Thoracic aorta (tissue), 2 donors: ENCODE measurements around the gene PCSK1. TPM values are rescaled to one million over a fixed set of nuclear protein-coding genes. Genes with fewer than 3 reads are reported as not detected.

ENCODE experiments used
- ATAC-seq: fragments of 150-250 bp; one replicate; pipeline ENCODE4 v1.8.0; 2017; ENCODE audit warnings: low read depth; ENCODE audit not compliant: insufficient number of reproducible peaks, low FRiP score
- DNase-seq: peaks from one replicate; pipeline ENCODE4 v3.0.0-alpha.2; 2020; ENCODE audit warnings: low spot score
- H3K27ac ChIP-seq, 2 donors: fragments of 200-600 bp; sonication (generic); 1 replicate in 1 of 2; 2 replicates in 1 of 2; pipeline ENCODE4 v1.5.1; 2016; ENCODE audit warnings: mild to moderate bottlenecking in 2 of 2, moderate library complexity in 2 of 2
- H3K27me3 ChIP-seq: fragments of 200-600 bp; sonication (generic); replicated peaks from 2 replicates; pipeline ENCODE4 v1.6.0; 2016; ENCODE audit warnings: mild to moderate bottlenecking; ENCODE audit not compliant: insufficient read depth
- H3K36me3 ChIP-seq: fragments of 200-600 bp; sonication (generic); one replicate; pipeline ENCODE4 v1.5.1; 2016
- H3K4me1 ChIP-seq, 2 donors: fragments of 200-600 bp; sonication (generic); 1 replicate in 1 of 2; 2 replicates in 1 of 2; pipeline versions ENCODE4 v1.5.1 to v1.6.0; 2016; ENCODE audit warnings: low read depth in 2 of 2, mild to moderate bottlenecking in 1 of 2; ENCODE audit not compliant: control insufficient read depth in 1 of 2
- H3K4me3 ChIP-seq: fragments of 200-600 bp; sonication (generic); 2 replicates; pipeline ENCODE4 v1.5.1; 2016; ENCODE audit warnings: mild to moderate bottlenecking
- H3K9me3 ChIP-seq: fragments of 200-600 bp; sonication (generic); 2 replicates; pipeline ENCODE4 v1.5.1; 2016
- total RNA-seq, 2 donors: library from RNA; depleted of rRNA; stranded (reverse); fragments of >200 nt; gene quantifications; one replicate each; pipeline versions ENCODE4 v1.1.0 to v1.2.3, GENCODE V29; 2016
- TF ChIP-seq, protein P1 (sequence below): fragments of 200-600 bp; sonication (generic); IDR thresholded peaks from one replicate; pipeline ENCODE4 v1.5.1; 2019; ENCODE audit warnings: antibody characterized with exemption

PCSK1 gene
- total RNA-seq, 2 donors from 2014 or later, result 0.14 to 3.2 TPM

DNA sequence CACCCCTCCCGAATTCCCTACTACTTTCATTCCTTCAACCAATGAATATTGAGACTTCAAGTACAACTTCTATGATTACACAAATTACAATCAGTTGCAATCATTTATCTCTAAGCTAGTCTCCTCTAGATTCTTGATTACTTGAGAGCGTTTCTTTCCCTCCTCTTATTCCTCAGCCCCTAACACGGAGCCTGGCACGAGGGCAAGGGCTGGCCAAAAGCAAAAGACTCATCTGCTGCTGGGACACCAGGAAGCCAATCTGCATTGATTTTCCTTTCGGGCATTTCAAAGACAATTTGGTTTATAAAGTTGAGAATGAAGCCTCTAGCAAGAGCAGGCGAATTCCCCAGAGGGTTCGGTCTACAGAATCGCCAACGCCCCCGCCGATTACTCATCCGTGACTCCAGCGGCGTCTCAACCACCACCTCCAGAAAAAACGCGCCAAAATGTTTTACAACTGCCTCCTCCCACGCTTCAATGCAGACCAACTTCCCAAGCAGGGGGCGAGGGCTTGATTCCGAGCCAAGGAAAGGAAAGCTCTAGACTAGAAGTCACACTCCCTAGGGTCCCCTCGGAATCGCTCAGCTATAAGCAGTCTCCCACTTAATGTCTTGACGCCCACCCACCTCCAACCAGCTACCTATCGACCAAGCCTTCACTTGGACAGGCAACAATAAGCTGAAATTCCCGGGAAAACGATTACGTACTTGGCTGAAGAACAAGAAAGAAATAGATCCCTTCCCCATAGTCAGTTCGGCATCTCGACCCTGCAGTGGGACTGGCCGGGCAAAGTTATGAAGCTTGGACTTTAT, 1.5 kb downstream of the PCSK1 start:
- H3K4me3 ChIP-seq, result peak overlapping the region; percentile 56
- no peaks in the 10 kb centered on the region for H3K9me3 ChIP-seq
- H3K27me3 ChIP-seq, result peaks cover 11% of the 10 kb centered on the region
- H3K4me1 ChIP-seq, result peaks cover 13 to 31% of the 10 kb centered on the region in 2 donors
- no peak for ATAC-seq
- H3K36me3 ChIP-seq, result no peaks in the 10 kb centered on the region
- peak; percentile 20 for DNase-seq
- TF ChIP-seq, protein P1, sequence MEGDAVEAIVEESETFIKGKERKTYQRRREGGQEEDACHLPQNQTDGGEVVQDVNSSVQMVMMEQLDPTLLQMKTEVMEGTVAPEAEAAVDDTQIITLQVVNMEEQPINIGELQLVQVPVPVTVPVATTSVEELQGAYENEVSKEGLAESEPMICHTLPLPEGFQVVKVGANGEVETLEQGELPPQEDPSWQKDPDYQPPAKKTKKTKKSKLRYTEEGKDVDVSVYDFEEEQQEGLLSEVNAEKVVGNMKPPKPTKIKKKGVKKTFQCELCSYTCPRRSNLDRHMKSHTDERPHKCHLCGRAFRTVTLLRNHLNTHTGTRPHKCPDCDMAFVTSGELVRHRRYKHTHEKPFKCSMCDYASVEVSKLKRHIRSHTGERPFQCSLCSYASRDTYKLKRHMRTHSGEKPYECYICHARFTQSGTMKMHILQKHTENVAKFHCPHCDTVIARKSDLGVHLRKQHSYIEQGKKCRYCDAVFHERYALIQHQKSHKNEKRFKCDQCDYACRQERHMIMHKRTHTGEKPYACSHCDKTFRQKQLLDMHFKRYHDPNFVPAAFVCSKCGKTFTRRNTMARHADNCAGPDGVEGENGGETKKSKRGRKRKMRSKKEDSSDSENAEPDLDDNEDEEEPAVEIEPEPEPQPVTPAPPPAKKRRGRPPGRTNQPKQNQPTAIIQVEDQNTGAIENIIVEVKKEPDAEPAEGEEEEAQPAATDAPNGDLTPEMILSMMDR, result no peak
- no peak overlapping the region for H3K27ac ChIP-seq

DNA sequence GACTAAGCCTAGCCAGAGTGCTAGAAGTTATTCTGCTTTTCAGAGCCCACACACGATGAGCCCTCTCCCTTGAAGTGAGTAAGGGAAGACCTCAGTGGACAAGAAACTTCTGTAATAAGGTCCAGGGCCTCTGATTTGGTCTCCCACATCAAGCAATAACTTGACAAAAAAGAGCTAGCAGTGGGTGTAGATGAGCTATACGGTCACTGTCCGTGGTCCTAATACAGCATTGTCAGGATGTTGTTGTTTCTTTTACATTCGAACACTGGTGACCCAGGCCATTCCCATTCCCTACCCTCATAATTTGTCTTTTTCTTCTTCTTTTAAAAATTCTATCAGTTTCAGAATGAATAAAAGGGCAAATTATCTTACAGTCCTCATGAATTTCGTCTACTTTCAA, 5.2 kb downstream of the PCSK1 start:
- Histone ChIP-seq H3K27me3 (no peaks in the 10 kb centered on the region), H3K4me3 (no peak overlapping the region), H3K4me1 (peaks cover 9 to 20% of the 10 kb centered on the region in 2 donors), H3K36me3 (no peaks in the 10 kb centered on the region), H3K9me3 (no peaks in the 10 kb centered on the region), H3K27ac (no peak overlapping the region)
- no peak for ATAC-seq
- DNase-seq, result no peak
- TF ChIP-seq, protein P1, result no peak

DNA sequence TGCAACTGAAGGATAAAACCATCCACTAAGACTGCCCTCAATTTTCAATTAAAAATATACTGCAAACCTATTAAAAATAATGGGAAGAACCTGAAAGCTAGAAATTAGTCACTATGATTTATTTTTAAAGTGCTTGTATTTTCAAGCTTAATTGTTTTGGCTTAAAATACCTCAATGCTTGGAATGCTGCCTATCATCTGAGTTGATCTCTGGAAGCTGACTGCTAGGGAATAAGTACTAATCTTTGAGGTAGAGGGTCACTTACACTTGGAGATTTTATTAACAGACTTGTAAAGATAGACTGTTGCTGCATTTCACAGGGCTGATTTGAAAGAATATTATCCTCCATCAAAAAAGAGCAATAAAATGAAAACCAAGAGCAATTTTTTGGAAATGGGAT, 6.2 kb downstream of the PCSK1 start:
- Histone ChIP-seq H3K27me3 (no peaks in the 10 kb centered on the region), H3K9me3 (no peaks in the 10 kb centered on the region), H3K36me3 (no peaks in the 10 kb centered on the region), H3K27ac (no peak overlapping the region), H3K4me3 (no peak overlapping the region), H3K4me1 (peaks cover 4 to 10% of the 10 kb centered on the region in 2 donors)
- DNase-seq (no peak), ATAC-seq (no peak)
- TF ChIP-seq, protein P1, result no peak

DNA sequence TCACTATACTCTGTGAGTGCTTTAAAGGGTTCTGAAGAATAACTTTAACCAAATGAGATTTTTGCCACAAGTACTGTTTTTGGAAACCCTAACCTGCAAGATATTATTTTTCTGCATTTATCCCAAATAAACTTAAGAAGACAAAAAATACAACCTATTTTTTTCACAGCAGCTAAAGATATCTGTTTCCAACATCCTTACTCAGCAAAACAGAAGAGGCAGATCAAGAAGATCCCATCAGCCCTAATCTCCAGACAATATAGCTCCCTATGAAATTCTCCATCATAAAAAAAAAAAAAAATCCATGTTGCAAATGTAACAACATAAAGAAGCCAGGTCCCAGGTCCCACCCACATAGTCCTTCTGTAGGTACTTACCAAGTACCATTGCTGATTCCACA, 7.6 kb downstream of the PCSK1 start:
- DNase-seq (no peak), ATAC-seq (no peak)
- TF ChIP-seq, protein P1, result no peak
- Histone ChIP-seq H3K4me1 (no peaks in the 10 kb centered on the region), H3K27ac (no peak overlapping the region), H3K9me3 (no peaks in the 10 kb centered on the region), H3K4me3 (no peak overlapping the region), H3K27me3 (no peaks in the 10 kb centered on the region), H3K36me3 (no peaks in the 10 kb centered on the region)

DNA sequence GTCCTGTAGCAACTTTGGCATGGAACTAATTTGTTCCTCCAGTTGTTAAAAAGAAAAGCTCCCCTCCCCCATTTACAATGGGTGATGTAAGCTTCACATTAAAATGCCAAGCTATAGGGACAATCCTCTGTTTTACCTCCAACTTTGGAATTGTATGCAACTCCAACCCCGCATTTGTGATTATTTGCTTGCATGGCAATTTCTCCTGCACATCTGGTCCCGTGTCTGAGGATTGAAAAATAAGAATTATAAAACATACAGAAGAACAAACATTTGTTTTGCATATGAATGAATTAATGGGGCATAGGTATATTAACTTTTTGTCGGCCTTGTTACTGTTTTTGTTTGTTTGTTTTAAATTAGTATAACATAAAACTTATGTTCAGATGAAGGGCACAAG, 17.2 kb downstream of the PCSK1 start:
- H3K4me3 ChIP-seq, result no peak overlapping the region
- no peaks in the 10 kb centered on the region for H3K9me3 ChIP-seq
- H3K27me3 ChIP-seq, result no peaks in the 10 kb centered on the region
- TF ChIP-seq, protein P1, result no peak
- ATAC-seq (no peak), DNase-seq (no peak)
- H3K4me1 ChIP-seq, result no peaks in the 10 kb centered on the region
- H3K36me3 ChIP-seq, result no peaks in the 10 kb centered on the region
- H3K27ac ChIP-seq, result no peak overlapping the region
